ENCODE results near the gene DOCK4.

- TF ChIP-seq YY1 (IDR thresholded peaks at IDR 0.05; ENCODE audit: insufficient read depth, insufficient read length) (no peak), SUZ12 (IDR thresholded peaks at IDR 0.05; ENCODE audit: extremely low read depth, insufficient read depth, insufficient read length) (no peak)
These were observed 27.9 kb upstream of the DOCK4 start for GRCh38 chr7:112234147-112234546.

All from NT2/D1 (cell line).